Measurements from ENCODE around the gene USP9X.

USP9X gene

GRCh38 chrX:41084893-41085511 is at the start of gene USP9X (continued):
- TF ChIP-seq ZNF239 (tag by site-specific recombination; IDR thresholded peaks at IDR 0.05) (no peak), ZNF561 (tag by site-specific recombination; IDR thresholded peaks at IDR 0.05; ENCODE audit: borderline replicate concordance) (peak; percentile 31; the same call in 1 of the 2 replicates), TRIM28 (IDR thresholded peaks at IDR 0.05; ENCODE audit: borderline replicate concordance, low read length) (0 out of 2 replicates have a peak, but pooled peaks have one; percentile 0), ZSCAN18 (tag by site-specific recombination; IDR thresholded peaks at IDR 0.05) (peak; percentile 11; the same call in 1 of the 2 replicates), ZNF624 (tag by site-specific recombination; IDR thresholded peaks at IDR 0.05) (peak; percentile 80; the same call in 1 of the 2 replicates), ZBTB10 (tag by site-specific recombination; IDR thresholded peaks at IDR 0.05) (peak; percentile 95; the same call in 1 of the 2 replicates), ZNF792 (tag by site-specific recombination; IDR thresholded peaks at IDR 0.05) (no peak), TSHZ1 (tag by site-specific recombination; IDR thresholded peaks at IDR 0.05; ENCODE audit: borderline replicate concordance) (peak; percentile 7; the same call in 1 of the 2 replicates), ZNF423 (tag by site-specific recombination; IDR thresholded peaks at IDR 0.05) (no peak), SP7 (tag by site-specific recombination; IDR thresholded peaks at IDR 0.05) (peak; percentile 87), SP2 (tag by site-specific recombination; IDR thresholded peaks at IDR 0.05) (peak; percentile 6), ZBTB7A (tag by site-specific recombination; IDR thresholded peaks at IDR 0.05; ENCODE audit: low read depth) (peak; percentile 98), REPIN1 (tag by site-specific recombination; IDR thresholded peaks at IDR 0.05; ENCODE audit: low read depth) (0 out of 2 replicates have a peak, but pooled peaks have one; percentile 24), ATF2 (tag by site-specific recombination; IDR thresholded peaks at IDR 0.05; ENCODE audit: low read depth) (no peak), ZBTB21 (tag by site-specific recombination; IDR thresholded peaks at IDR 0.05) (peak; percentile 88), ZNF707 (tag by site-specific recombination; IDR thresholded peaks at IDR 0.05) (peak; percentile 57; the same call in 1 of the 2 replicates), HOXC10 (CRISPR knock-in tag; IDR thresholded peaks at IDR 0.05) (0 out of 2 replicates have a peak, but pooled peaks have one; percentile 88), ZNF518A (tag by site-specific recombination; conservative IDR thresholded peaks at IDR 0.05; ENCODE audit: low read depth) (no peak), ZBTB6 (tag by site-specific recombination; IDR thresholded peaks at IDR 0.05) (peak; percentile 83; the same call in 1 of the 2 replicates), YY1 (tag by site-specific recombination; IDR thresholded peaks at IDR 0.05) (peak; percentile 47; the same call in 1 of the 2 replicates), ZNF558 (tag by site-specific recombination; IDR thresholded peaks at IDR 0.05) (peak; percentile 73; the same call in 1 of the 2 replicates), PBX3 (CRISPR knock-in tag; IDR thresholded peaks at IDR 0.05) (0 out of 2 replicates have a peak, but pooled peaks have one; percentile 19)
